Right cardiac atrium (tissue), 5 donors: ENCODE measurements around the gene IFI27L1. TPM values are rescaled to one million over a fixed set of nuclear protein-coding genes. Genes with fewer than 3 reads are reported as not detected.

Experiments
- ATAC-seq, 2 donors: fragments of 200-7000 bp; cut with Tn5 transposase; one replicate each; pipeline versions ENCODE4 v1.8.0 to v1.9.1; 2020; ENCODE audit warnings: moderate library complexity in 2 of 2, mild to moderate bottlenecking in 1 of 2
- DNase-seq, 3 donors: peaks; one replicate each; pipeline ENCODE4 v3.0.0-alpha.2; 2020
- H3K27ac ChIP-seq: one replicate; pipeline ENCODE4 v1.5.1; 2013; ENCODE audit warnings: mild to moderate bottlenecking, low read length, control low read depth, moderate library complexity
- H3K27me3 ChIP-seq: one replicate; pipeline ENCODE4 v1.6.1; 2013; ENCODE audit not compliant: control insufficient read depth, insufficient read depth
- H3K4me1 ChIP-seq: one replicate; pipeline ENCODE4 v1.6.1; 2013; ENCODE audit warnings: low read length; ENCODE audit not compliant: control insufficient read depth, insufficient read depth
- H3K4me3 ChIP-seq: one replicate; pipeline ENCODE4 v1.5.1; 2013; ENCODE audit warnings: low read length, control low read depth
- H3K9me3 ChIP-seq: one replicate; pipeline ENCODE4 v1.6.1; 2013; ENCODE audit warnings: low read length; ENCODE audit not compliant: control insufficient read depth
- WGBS: extraction: QIAGEN DNeasy Blood & Tissue Kit; methylation state at CpG from one replicate; pipeline ENCODE4 v1.1.7; 2013; 5-methylcytosine and 5-hydroxymethylcytosine counted together
- intact Hi-C, 4 donors: fragments of 100-400 bp; cut with DNase I; formaldehyde crosslinking; loops; one replicate each; pipeline versions ENCODE4 v1.11.0 to v1.14.0; 2022 to 2023
- polyA plus RNA-seq: library from polyadenylated mRNA; stranded (reverse); fragments of 200-250 nt; gene quantifications from one replicate; pipeline ENCODE4 v1.2.3, GENCODE V29; 2013
- total RNA-seq, 4 donors: library from RNA; stranded (reverse); fragmentation: NEBNext Ultra II Directional; extraction: Animal tissue kit (Norgen Biotek cat#: 25700); gene quantifications; one replicate each; pipeline ENCODE4 v1.2.1, GENCODE V29; 2021
- donor health status: healthy with polysubstance abuse.
- donor health status: DM: no; HTN: yes; CAD: no.
- donor health status: DM: no; HTN: no; CAD: no.
- donor health status: DM: no; HTN: yes; CAD: no; lungs with severe emphysema.
- donor health status: DM: yes; HTN: yes; CAD: no.

IFI27L1 gene
- total and polyA plus RNA-seq, 5 donors = 12.7 to 37.9 (median 15.6) TPM

DNA sequence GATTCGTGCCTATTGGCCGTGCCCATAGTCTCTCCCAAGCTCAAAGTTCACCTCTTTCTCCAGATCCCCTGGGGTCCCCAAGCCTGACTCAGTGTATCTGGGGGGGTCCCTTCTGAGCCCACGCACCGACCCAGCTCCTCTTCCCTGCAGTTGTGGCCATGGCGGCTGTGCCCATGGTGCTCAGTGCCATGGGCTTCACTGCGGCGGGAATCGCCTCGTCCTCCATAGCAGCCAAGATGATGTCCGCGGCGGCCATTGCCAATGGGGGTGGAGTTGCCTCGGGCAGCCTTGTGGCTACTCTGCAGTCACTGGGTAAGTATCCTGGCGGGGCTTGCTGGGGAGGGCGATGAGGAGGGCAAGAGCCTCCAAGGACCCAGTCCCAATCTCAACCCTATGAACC lies 34.5 kb downstream of the IFI27L1 start:
- H3K9me3 ChIP-seq = peaks cover 2% of the 10 kb centered on the region
- H3K27ac ChIP-seq = peak overlapping the region; percentile 48
- DNase-seq (peak in 1 of 3 donors; percentile 49), ATAC-seq (no peak)
- H3K4me1 ChIP-seq = peaks cover 11% of the 10 kb centered on the region
- no peaks in the 10 kb centered on the region for H3K27me3 ChIP-seq
- H3K4me3 ChIP-seq = no peak overlapping the region
- intact Hi-C loops = no loop called here
- WGBS = 85% methylated on average over 15 of the region's 15 CpGs

DNA sequence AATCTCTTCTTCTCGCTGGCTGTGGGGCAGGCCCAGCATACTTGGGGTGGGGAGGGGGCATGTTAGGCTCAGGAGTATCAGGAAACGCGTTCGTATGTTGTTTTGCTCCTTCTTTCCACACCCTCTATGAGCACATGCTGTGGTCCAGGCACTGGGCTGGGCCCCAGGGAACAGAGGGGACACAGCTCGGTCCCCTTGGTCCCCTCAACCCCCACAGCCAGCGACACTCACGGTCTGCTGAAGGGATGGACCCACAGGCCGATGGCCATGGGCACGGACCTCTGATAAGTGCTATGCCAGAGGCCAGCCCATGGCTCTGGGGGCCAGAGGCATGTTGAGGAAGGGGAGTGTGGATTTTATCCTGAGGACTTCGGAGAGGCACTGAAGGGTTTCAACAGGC lies 35.6 kb downstream of the IFI27L1 start:
- Histone ChIP-seq H3K9me3 (peaks cover 2% of the 10 kb centered on the region), H3K27ac (no peak overlapping the region), H3K4me1 (peaks cover 11% of the 10 kb centered on the region), H3K4me3 (no peak overlapping the region), H3K27me3 (no peaks in the 10 kb centered on the region)
- WGBS = 83% methylated on average over 10 of the region's 10 CpGs
- no peak for DNase-seq
- no peak for ATAC-seq
- intact Hi-C loops = no loop called here

DNA sequence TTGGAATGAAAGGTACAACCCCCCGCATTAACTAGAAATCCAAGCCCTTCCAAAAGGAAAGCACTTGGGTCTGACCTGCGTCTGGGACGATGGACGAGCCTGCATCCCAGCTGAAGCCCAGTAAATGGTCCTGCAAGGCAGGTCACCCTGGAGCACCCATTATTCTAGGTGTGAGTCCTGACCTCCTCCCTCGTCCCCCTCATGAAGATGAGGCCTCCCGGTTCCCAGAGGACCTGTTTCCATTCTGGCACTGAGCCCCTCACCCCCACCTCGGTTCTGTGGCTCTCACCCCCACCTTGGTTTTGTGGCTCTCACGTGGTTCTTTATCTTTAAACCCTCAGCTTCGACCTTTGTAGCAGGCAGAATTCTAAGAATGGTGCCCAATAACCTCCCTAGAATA lies 36.7 kb downstream of the IFI27L1 start:
- Histone ChIP-seq H3K27ac (no peak overlapping the region), H3K4me1 (peaks cover 11% of the 10 kb centered on the region), H3K4me3 (no peak overlapping the region), H3K9me3 (peaks cover 2% of the 10 kb centered on the region), H3K27me3 (no peaks in the 10 kb centered on the region)
- WGBS = 71% methylated on average over 9 of the region's 9 CpGs
- ATAC-seq = no peak
- intact Hi-C loops = no loop called here
- DNase-seq = no peak

DNA sequence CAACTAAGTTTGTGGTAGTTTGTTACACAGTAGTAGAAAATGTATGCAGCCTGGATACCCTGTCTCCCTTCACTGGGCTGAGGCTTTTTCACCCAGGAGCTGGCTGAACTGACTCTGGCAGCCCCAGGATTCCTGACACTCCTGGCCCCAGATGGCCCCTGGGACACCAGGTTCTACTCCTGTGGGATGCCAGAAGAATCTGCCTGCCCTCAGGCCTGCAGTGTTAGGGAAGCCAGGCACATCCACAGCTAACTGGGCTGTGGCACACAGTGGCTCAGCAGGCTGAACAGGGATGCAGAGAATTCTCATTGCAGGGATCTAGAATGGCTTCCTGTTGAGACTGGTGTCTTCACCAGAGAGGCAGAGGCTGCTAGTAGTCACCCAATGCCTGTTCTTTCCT lies 38.0 kb downstream of the IFI27L1 start:
- DNase-seq = no peak
- Histone ChIP-seq H3K4me1 (peaks cover 11% of the 10 kb centered on the region), H3K27ac (no peak overlapping the region), H3K4me3 (no peak overlapping the region), H3K27me3 (no peaks in the 10 kb centered on the region), H3K9me3 (peaks cover 2% of the 10 kb centered on the region)
- intact Hi-C loops = no loop called here
- no peak for ATAC-seq

DNA sequence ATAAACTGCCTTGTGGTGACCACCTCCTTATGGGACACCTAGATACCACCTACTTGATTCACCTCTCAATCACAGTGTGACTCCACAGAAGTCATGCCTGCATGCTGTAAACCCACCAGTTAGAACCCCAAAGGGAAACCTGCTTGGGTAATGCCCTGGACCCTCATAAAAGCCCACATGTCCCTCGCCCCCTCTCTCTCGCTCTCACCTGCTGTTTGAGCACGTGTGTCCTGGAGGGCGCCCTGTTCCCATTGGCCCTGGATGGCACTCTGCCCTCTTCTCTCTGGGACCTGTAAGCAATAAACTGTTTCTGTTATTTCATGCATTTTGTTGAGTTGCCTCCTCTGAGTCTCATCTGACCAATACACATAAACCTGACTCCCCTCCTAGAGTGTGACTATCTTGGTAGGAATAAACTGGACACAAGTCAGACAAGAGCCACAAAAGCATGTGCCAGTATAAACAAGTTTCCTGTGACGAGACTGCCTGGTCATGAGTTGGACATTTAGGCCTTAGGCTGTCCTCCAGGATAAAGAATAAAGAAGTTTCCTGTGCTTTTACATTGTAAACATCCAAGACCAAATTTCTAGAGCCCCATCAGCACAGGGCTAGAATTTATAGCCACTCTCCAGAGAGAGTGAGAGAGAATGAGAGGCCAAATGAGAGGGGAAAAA lies 39.7 kb downstream of the IFI27L1 start:
- no peak overlapping the region for H3K4me3 ChIP-seq
- H3K27me3 ChIP-seq = no peaks in the 10 kb centered on the region
- H3K4me1 ChIP-seq = no peaks in the 10 kb centered on the region
- H3K27ac ChIP-seq = no peak overlapping the region
- H3K9me3 ChIP-seq = peaks cover 2% of the 10 kb centered on the region
- ATAC-seq (peak in 1 of 2 donors; percentile 39), DNase-seq (no peak)
- 73% methylated on average over 5 of the region's 5 CpGs for WGBS
- intact Hi-C loops = no loop called here

DNA sequence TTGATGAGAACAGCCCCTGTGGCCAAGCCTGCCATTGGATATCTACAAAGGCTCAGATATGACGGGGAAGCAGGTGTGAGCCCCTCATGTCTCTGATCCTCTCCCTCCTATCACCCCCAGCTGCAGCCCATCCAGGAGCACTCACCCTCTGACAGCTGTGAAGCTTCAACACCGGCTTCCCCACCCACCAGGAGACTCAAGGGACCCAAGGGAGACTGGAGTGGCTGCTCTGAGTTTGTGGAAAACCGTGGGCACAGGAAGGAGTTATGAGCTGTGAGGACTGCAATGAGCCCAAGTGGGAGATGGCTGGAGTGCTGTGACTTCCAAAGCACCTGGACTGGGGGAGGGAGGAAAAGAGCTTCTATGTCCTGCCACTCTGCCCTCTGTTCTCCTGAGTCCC lies 40.4 kb downstream of the IFI27L1 start:
- Histone ChIP-seq H3K4me3 (no peak overlapping the region), H3K9me3 (peaks cover 2% of the 10 kb centered on the region), H3K27ac (no peak overlapping the region), H3K4me1 (no peaks in the 10 kb centered on the region), H3K27me3 (no peaks in the 10 kb centered on the region)
- ATAC-seq (no peak), DNase-seq (no peak)
- 34% methylated on average over 3 of the region's 3 CpGs for WGBS
- intact Hi-C loops = no loop called here

DNA sequence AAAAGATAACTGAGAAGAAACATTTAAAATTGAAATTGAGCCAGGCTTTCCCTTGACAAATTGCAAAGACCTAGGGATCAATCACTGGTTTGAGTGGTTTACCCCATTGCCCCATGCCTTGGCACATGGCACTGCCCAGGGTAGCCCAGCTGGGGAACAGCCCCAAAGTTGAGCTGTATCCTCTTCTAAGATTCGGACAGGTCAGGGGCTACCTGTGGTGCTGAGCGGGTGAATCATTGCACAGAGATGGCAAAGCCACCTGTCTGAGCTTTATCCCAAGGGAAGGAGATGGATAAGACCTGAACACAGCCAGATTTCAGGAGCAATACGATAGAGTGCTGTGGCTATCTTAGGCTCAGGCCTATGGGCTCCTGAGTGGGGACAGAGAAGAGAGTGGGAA lies 41.3 kb downstream of the IFI27L1 start:
- Histone ChIP-seq H3K4me3 (no peak overlapping the region), H3K27ac (no peak overlapping the region), H3K9me3 (peaks cover 2% of the 10 kb centered on the region), H3K4me1 (no peaks in the 10 kb centered on the region), H3K27me3 (no peaks in the 10 kb centered on the region)
- ATAC-seq = no peak
- DNase-seq = no peak
- 92% methylated on average over 3 of the region's 3 CpGs for WGBS
- intact Hi-C loops = no loop called here

DNA sequence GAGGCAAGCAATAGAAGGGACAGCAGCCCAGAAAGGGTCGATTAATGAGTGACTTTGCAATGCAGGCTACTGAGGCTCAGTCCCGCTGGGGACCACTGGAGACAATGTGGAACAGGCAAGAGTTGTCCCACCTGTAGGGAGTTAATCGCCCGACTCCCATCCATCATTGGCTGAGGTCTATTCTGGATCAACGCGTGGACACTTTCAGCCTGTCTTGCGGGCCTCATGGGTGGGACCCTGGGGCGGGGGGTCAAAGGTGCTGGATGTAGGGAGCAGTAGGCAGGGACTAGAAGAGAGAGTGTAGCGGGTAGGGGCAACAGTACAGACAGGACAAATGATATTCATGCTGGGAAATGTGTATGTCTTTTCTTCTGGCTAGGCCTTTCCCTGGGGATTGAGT lies 42.2 kb downstream of the IFI27L1 start:
- no peak for DNase-seq
- no peak overlapping the region for H3K4me3 ChIP-seq
- intact Hi-C loops = no loop called here
- H3K27ac ChIP-seq = no peak overlapping the region
- no peaks in the 10 kb centered on the region for H3K27me3 ChIP-seq
- peaks cover 2% of the 10 kb centered on the region for H3K9me3 ChIP-seq
- ATAC-seq = no peak
- no peaks in the 10 kb centered on the region for H3K4me1 ChIP-seq
- 91% methylated on average over 9 of the region's 9 CpGs for WGBS

DNA sequence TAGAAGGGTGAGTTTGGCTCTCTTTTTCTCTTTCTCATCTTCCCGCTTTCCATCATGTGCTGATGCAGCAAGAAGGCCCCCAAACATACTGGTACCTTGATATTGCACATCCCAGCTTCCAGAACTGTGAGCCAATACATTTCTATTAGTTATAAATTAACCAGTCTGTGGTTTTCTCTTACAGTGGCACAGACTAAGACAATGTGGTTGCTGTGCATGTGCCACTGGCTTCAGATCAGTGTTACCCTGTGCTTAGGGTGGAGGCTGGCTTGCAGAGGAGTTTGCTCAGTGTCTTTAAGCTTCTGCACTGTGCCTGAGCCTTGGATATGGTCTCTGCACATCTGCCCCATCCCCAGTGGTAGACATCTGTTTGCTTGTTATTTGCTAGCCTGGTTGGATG lies 42.8 kb downstream of the IFI27L1 start:
- ATAC-seq = no peak
- no peak overlapping the region for H3K4me3 ChIP-seq
- no peak for DNase-seq
- H3K27me3 ChIP-seq = no peaks in the 10 kb centered on the region
- no peak overlapping the region for H3K27ac ChIP-seq
- WGBS = 100% methylated on average over 1 of the region's 1 CpG
- no peaks in the 10 kb centered on the region for H3K4me1 ChIP-seq
- peaks cover 2% of the 10 kb centered on the region for H3K9me3 ChIP-seq
- intact Hi-C loops = no loop called here

DNA sequence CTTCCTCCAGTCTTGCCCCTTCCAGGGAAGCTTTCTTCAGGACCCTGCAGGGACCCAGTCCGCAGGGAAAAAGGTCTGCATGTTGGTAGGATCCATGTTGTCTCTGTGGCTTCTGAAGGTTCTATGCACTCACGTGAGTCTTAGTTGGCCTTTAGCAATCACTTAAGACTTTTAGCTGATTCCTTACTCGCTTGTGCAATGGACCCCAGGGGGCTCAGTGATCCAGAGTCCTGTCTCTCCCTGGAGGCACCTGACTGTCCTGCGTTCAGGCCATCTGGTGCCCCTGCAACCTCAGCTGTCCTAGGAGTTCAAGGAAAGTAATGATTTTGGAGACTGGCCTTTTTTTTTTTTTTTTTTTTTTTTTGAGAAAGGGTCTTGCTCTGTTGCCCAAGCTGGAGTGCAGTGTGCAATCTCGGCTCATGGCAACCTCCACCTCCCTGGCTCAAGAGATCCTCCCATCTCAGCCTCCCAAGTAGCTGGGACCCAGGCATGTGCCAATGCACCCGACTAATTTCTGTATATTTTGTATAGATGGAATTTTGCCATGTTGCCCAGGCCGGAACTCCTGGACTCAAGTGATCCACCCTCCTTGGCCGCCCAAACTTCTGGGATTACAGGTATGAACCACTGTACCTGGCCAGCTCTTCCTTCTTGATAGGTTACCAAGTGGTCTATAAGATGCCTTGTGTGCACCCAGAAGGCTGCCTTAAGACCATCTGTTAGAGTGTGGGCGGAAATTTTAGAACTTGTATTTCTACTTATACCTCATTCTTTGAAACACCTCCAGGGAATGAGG lies 43.7 kb downstream of the IFI27L1 start:
- H3K9me3 ChIP-seq = no peaks in the 10 kb centered on the region

DNA sequence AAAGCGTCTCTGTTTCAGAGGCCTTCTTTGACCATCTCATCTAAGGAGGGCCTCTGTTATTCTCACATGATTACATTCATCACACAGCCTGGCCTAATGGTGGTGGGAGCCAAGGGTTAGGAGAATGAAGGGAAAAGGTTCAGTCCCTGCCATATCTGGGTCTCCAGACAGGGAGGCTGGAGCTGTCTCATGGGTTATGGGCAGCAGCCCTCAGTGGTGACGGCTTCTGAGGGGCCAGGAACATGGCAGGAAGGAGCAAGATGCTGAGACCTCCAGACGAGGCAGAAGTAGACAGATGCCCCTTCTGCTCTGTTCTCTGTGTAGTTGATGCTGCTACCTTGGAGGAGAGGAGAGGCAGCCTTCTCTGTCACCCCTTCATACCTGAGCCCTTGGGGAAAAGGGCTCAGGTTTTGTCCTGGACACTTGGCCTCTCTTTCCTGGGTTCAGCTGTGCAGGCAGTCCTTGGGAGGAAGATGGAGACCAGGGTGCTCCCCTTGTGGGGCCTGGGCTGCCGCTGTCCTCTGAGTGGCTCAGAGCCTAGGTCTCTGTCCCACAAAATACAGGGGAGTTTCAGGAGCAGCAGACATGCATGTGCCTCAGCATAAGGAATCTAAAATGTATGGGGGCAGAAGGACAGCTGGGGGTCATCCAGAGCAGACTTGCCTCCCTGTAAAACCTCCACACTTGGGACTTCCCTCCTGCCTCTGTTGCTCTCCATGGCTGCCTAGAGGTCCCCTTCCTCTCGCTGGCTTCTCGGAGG lies 44.7 kb downstream of the IFI27L1 start:
- no peaks in the 10 kb centered on the region for H3K9me3 ChIP-seq
- no peaks in the 10 kb centered on the region for H3K4me1 ChIP-seq
- 87% methylated on average over 6 of the region's 6 CpGs for WGBS
- H3K27me3 ChIP-seq = no peaks in the 10 kb centered on the region
- no peak for DNase-seq
- intact Hi-C loops = no loop called here
- no peak overlapping the region for H3K27ac ChIP-seq
- no peak for ATAC-seq
- no peak overlapping the region for H3K4me3 ChIP-seq

More for the DNA sequence above, 43.7 kb downstream of the IFI27L1 start:
- intact Hi-C loops = no loop called here
- 91% methylated on average over 9 of the region's 9 CpGs for WGBS
- no peak for DNase-seq
- ATAC-seq = no peak
- Histone ChIP-seq H3K4me3 (no peak overlapping the region), H3K4me1 (no peaks in the 10 kb centered on the region), H3K27me3 (no peaks in the 10 kb centered on the region), H3K27ac (no peak overlapping the region)
